ENCODE data around the gene CPNE2.

DNA sequence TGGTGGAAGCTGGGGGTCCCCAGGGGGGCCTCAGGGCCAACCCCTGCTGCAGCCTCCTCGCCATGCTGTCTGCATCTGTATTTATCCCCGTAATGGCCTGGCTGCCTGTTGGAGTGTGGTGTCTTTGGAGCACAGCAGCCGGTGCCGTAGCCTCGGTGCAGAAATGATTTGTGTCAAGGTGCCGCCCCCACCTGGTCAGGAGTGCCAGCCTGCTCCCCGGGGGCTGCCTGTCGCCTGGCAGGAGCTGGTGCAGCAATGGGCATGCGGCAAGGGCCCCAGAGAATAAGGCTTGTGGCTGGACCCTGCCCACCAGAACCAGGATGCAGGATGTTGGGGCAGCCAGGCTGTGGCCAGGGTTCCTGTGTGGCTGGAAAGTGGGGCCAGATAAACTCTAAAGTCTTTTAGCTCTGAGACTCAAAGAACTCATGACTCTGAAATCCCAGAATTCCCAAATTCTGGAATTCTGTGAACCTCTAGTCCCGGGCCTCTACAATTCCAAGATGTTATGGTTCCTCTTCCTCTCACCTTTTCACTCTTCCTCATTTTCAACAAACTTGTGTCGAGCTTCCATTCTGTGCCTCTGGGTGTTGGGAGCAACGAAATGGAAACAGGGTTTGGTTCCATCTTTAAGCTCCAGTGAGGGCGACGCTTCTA is 5.9 kb downstream of the CPNE2 start:
- TF ChIP-seq, protein P1, sequence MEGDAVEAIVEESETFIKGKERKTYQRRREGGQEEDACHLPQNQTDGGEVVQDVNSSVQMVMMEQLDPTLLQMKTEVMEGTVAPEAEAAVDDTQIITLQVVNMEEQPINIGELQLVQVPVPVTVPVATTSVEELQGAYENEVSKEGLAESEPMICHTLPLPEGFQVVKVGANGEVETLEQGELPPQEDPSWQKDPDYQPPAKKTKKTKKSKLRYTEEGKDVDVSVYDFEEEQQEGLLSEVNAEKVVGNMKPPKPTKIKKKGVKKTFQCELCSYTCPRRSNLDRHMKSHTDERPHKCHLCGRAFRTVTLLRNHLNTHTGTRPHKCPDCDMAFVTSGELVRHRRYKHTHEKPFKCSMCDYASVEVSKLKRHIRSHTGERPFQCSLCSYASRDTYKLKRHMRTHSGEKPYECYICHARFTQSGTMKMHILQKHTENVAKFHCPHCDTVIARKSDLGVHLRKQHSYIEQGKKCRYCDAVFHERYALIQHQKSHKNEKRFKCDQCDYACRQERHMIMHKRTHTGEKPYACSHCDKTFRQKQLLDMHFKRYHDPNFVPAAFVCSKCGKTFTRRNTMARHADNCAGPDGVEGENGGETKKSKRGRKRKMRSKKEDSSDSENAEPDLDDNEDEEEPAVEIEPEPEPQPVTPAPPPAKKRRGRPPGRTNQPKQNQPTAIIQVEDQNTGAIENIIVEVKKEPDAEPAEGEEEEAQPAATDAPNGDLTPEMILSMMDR (conservative IDR thresholded peaks at IDR 0.05; ENCODE audit: low read depth, low read length): no peak
- no peak for TF ChIP-seq EZH2 (IDR thresholded peaks at IDR 0.05; ENCODE audit: low read length, unreplicated experiment)
